Measurements from ENCODE around the gene RNF114.
"Not testable (repeated sequence)": the region's sequence is repeated elsewhere in the genome, so short reads cannot be mapped to it uniquely, and the experiment has no call there.

The RNF114 gene

DNA sequence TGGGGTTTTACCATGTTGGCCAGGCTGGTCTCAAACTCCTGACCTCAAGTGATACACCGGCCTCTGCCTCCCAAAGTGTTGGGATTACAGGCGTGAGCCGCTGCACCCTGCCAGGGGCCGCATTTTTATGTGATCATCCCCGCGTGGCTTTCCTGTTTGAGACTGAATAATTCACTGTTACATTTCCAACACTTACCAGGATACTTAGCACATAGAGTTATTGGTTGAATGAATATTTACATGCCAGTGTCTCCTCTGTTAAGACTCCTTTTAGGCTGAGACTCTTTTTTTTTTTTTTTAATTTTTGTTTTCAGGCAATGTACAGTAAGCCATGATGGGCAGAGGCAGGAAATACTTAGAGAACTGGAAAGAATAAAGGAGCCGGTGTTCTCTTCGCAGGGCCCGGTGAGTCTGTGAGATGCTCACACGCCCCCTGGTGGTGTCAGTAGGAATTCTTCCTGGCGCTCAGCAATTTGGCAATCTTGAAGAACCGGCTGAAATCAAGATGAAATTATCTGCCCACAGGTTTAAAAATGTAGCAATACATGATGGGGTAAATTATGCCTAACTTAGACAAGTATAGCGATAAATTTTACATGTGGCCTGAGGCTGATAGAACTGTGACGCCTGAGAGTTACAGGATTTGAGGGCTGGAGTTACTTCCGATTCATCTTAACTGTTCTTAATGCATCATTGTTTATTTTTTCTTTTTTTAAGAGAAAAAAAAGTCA lies 7.6 kb upstream of the RNF114 start:
- peak; percentile 51 to 68 for DNase-seq

- DNase-seq = no peak
Measured at GRCh38 chr20:49929142-49929494, 7.1 kb upstream of the RNF114 start.

DNA sequence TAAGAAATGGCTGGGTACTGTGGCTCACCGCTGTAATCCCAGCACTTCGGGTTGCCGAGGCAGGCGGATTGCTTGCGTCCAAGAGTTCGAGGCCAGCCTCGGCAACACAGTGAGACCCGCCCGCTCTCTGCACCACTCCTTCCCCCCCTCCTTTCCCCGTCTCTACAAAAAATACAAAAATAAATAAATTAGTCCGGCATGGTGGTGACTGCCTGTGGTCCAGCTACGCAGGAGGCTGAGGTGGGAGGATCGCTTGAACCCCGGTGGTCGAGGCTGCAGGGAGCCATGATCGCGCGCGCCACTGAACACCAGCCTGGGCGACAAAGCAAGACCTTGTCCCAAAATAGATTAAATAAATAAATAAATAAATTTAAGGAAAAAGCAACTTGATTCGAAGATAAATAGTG lies 448 bp upstream of the RNF114 start:
- no peak for DNase-seq

DNA sequence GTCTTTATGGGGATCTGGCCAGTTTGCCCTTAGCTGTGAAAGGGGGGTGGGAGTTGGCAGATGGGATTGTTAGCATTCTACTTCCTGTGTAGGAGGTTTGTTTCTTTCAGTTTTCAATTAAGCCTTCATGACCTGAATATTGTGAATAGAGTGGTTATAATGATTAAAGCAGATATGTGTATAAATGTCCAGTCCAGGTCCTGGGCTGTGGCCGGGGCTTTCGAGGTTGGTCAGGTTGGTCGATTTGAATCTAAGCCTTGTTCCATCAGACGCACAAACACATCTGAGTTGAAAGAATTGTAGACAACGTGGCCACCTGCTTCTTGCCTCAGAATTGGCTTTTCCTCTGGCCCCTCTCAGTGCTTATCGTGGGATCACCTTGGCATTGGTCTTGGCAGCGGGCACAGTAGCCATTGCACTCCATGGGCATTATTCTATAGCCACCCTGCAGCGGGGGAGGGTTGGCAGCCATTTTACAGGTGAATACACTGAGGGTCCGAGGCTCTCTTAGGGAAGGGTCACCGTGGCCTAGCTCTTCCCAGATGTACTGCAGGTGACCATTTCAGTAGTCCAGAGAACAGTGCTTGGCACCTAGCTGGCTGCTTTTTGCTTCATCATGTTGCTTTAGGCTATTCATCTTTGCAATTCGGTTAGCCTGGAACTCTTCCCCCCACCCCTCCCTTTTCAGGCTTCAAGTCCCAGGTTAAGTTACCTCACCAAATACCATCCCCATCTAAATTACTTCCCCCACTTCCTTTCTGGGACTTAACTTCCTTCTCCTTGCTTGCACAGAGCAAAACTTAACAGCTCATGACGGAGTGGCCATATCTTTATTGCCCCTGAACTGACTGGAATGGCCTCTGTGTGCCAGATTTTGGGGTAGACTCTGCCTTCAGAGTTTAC lies 1.1 kb downstream of the RNF114 start:
- DNase-seq = no peak

- DNase-seq = no peak
Measured at GRCh38 chr20:49938173-49939163, 2.3 kb downstream of the RNF114 start.

DNA sequence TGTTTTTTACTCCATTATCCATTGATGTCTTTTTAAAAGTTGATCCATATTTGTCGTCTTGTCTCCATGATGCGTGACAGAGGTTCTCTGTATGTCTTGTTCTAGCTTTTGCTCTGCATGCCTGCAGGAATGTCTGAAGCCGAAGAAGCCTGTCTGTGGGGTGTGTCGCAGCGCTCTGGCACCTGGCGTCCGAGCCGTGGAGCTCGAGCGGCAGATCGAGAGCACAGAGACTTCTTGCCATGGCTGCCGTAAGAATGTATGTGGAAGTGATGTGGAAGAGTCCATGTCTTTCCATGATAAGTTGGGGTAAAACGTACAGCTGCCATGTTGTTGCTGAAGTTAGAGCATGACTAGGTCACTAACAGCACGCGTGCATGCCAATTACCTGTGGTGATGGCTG lies 5.3 kb downstream of the RNF114 start:
- no peak for DNase-seq

DNA sequence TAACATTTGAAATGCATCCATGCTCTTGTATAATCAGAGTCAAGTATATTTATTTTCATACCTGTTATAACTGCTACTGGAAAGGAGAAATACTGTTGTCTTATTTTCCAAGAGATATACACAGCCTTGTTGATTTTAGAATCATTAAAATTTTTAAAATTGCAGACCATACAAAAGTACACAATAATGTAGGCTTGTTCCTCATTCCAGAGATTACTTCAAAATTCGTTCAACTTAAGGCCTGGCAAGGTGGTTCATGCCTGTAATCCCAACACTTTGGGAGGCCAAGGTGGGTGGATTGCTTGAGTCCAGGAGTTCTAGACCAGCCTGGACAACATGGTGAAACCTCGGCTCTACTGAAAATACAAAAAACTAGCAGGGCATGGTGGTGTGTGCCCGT lies 6.1 kb downstream of the RNF114 start:
- DNase-seq = no peak

GRCh38 chr20:49942942-49943341 lies 6.7 kb downstream of the RNF114 start:
- DNase-seq = no peak

- DNase-seq = no peak
Measured at GRCh38 chr20:49945306-49945700, 9.1 kb downstream of the RNF114 start.

DNA sequence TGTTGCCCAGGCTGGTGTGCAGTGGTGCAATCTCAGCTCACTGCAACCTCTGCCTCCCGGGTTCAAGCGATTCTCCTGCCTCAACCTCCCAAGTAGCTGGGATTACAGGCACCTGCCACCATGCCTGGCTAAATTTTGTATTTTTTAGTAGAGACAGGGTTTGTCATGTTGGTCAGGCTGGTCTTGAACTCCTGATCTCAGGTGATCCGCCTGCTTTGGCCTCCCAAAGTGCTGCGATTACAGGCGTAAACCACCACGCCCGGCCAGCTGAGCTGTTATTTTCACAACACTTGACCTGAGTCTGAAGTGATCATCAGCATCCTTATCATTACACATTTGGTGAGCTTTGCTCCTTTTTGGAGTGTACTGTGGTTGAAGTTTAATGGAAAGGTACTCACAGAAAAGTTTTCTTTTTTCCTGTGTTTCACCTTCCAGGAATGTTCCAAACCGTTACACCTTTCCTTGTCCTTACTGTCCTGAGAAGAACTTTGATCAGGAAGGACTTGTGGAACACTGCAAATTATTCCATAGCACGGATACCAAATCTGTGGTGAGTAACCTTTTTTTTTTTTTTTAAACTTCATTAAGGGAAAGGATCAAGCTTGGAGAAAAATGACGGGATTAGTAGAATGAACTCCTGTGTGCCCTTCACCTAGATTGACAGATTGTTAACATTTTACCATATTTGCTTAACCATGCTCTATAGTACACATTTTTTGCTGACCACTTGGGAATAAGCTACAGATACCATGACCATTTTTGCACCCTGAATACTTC lies 9.7 kb downstream of the RNF114 start:
- DNase-seq = no peak

DNA sequence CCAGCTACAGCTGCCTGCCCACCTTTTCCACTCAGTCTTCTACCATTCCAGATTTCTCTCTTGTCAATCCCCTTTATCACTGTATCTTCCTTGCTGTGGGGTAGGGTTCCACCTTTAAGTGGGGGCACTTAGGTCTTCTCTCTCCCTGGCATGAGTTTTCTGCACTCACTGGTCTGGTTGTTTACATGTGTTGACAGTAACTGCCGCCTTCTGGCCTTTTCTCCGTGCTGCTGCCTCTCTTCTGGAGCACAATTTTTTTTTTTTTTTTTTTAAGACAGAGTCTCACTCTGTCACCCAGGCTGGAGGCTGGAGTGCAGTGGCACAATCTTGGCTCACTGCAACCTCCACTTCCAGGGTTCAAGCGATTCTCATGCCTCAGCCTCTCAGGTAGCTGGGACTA lies 12.0 kb downstream of the RNF114 start:
- no peak for DNase-seq

DNA sequence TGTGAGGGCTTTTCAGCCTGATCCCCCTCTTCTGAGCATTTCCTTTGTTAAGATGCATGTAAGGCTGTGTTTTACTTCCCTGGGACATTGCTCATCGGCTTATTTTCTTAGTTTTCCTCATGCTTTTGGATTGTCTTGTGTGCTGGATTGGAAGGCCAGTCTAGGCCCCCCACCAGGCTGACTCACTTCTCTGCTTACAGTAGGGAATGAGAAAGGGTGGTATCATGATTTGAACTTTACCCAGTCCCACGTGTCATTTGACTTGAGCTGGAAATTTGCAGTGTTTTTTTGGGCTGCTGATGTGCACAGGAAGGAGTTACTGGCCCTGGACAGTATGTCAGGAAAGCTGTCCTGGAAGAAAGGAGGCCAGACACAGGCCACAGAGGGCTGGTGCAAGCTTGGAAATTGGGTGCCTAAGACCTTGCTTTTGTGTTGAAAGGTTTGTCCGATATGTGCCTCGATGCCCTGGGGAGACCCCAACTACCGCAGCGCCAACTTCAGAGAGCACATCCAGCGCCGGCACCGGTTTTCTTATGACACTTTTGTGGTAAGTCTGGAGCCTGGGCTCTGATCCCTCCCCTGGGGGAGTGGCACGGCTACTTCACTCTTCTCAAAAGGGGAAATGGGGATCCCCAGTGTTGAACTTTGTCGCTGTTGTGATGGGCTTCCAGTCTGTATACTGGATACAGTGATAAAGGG lies 12.8 kb downstream of the RNF114 start:
- DNase-seq = no peak

DNA sequence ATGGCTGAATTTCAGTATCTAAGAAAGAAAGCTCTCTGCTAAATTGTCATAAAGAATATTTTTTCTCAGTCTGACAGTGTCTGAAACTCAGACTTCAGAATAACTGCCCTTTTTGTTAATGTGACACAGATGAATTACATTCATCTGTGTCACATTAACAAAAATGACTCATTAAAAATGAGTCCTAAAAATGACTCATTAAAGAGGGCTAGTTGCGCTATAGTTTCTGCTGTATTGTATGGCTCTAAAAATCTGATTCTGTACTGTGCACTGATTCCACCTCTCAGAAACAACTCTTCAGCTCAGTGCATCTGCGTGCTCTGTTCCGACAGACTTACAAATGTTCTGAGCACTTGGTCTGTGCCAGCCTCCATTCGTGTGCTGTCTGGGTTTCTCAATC lies 15.0 kb downstream of the RNF114 start:
- peak in 1 of 2 experiments; percentile 40 for DNase-seq

DNA sequence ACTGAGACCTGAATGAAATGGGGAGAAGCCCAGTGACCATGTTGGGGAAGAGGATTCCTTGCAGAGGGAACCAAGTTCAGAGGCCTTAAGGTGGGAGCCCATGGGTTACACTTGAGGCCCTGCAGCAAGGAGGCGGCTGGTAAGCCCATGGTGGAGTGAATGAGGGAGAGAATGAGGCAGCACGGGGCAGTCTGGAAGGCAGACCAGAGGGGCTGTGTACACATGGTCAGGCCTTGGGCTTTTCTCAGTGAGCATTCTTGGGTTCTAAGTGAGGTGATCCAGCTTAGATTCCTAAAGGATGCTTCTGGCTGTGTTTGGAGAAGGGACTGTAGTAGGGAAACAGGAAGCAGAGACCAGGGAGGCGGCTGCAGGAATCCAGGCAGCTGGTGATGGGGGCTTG lies 19.0 kb downstream of the RNF114 start:
- no peak for DNase-seq

DNA sequence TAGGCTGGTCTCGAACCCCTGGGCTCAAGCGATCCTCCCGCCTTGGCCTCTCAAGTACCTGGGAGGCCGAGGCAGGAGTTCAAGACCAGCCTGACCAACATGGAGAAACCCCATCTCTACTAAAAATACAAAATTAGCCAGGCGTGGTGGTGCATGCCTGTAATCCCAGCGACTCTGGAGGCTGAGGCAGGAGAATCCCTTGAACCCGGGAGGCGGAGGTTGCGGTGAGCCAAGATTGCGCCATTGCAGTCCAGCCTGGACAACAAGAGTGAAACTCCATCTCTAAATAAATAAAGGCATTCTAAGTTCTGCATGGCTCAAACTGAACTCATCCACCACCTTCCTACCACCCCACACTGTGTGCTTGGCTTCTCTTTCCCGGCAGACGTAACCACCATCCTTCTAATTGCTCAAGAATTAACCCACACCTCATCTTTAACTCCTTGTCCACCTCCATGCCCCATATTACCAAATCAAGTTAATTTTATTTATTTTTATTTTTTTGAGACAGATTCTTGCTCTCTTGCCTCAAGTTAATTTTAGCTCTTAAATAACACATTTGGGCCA lies 19.7 kb downstream of the RNF114 start:
- not testable (repeated sequence) for DNase-seq

DNA sequence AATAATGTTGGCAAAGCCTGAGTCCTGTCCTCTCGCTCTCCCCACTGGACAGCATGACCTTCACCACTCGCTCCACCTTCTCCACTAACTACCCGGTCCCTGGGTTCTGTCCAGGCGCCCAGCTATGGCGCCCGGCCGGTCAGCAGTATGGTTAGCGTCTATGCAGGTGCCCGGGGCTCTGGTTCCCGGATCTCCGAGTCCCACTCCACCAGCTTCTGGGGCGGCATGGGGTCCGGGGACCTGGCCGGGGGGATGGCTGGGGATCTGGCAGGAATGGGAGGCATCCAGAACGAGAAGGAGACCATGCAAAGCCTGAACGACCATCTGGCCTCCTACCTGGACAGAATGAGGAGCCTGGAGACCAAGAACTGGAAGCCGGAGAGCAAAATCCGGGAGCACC lies 20.5 kb downstream of the RNF114 start:
- no peak for DNase-seq

DNA sequence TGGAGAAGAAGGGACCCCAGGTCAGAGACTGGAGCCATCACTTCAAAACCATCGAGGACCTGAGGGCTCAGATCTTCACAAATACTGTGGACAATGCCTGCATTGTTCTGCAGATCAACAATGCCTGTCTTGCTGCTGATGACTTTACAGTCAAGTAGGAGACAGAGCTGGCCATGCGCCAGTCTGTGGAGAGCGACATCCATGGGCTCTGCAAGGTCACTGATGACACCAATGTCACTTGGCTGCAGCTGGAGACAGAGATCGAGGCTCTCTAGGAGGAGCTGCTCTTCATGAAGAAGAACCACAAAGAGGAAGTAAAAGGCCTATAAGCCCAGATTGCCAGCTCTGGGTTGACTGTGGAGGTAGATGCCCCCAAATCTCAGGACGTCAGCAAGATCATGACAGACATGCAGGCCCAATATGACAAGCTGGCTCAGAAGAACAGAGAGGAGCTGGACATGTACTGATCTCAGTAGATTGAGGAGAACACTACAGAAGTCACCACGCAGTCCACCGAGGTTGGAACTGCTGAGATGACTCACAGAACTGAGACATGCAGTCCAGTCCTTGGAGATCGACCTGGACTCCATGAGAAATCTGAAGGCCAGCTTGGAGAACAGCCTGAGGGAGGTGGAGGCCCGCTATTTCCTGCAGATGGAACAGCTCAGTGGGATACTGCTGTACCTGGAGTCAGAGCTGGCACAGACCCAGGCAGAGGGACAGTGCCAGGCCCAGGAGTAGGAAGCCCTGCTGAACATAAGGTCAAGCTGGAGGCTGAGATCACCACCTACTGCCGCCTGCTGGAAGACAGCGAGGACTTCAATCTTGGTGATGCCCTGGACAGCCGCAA lies 21.1 kb downstream of the RNF114 start:
- not testable (repeated sequence) for DNase-seq

- DNase-seq = no peak
Measured at GRCh38 chr20:49961413-49961812, 25.2 kb downstream of the RNF114 start.

DNA sequence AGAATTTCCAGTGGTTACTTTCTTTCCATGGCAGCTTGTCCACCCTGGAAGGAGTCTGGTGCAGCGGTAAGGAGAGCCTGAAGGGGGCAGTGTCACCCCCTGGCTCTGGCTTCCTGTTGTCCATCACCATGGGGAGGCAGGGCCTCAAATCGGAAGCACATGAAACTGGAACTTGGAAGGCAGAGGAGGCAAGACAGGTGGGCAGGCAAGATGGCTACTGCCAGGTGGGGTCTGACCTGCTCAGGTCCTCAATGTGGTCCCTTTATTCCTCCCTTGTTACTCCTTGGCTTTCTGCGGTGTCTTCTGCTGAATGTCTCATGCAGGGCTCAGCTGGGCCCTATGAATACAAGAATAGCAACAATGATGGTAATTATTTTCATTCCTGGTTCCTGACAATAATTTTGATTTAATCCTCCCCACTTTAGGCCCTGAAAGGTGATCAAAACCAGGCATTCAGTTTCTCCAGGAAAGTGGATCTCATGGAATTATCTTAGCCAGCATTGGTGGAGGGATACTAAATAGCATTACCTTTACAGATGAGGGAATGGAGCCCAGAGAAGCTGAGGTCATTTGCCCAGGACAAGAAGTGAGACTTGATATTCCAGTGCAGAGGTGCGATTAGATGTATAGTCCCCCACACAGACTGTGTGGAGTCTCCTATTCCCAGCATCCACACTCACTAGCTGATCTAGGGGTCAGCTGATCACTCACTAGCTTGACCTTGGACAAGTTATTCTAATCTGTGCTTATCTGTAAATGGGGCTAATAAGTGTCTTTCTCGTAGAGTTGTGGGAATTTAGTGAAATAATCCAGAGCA lies 29.0 kb downstream of the RNF114 start:
- no peak for DNase-seq
